PC-3 (cell line): Measurements from ENCODE around the gene SEC61B. TPM values are rescaled to one million over a fixed set of nuclear protein-coding genes. Genes with fewer than 3 reads are reported as not detected.

Experiments used
- ATAC-seq: fragments of 200-7000 bp; cut with Tn5 transposase; 2 replicates; pipeline ENCODE4 v1.9.1; 2020; ENCODE audit warnings: mild to moderate bottlenecking, moderate library complexity
- BruUV-seq: library from RNA; stranded (reverse); fragments of 400-500 nt; replicated peaks from 2 replicates; lab custom pipeline; 2021; lab: Mats Ljungman, UMichigan
- CTCF ChIA-PET: fragments of 300-600 bp; sonication (Branson Sonifier 250); formaldehyde crosslinking; loops from one replicate; lab custom pipeline; 2022; ENCODE audit warnings: antibody characterized with exemption; lab: Charles Lee
- POLR2A ChIA-PET: fragments of 300-600 bp; sonication (Branson Sonifier 250); formaldehyde crosslinking; loops from one replicate; lab custom pipeline; 2022; ENCODE audit warnings: antibody characterized with exemption; ENCODE audit not compliant: unreplicated experiment; lab: Charles Lee
- DNase-seq: peaks from one replicate; pipeline ENCODE4 v3.0.0-alpha.2; 2015
- H2AFZ ChIP-seq: fragments of 300-600 bp; sonication (generic); 2 replicates; pipeline ENCODE4 v1.6.0; 2016; ENCODE audit warnings: antibody characterized with exemption, low read length
- H3F3A ChIP-seq: fragments of 300-600 bp; sonication (generic); one replicate; pipeline ENCODE4 v1.6.0; 2017; ENCODE audit warnings: antibody characterized with exemption, low read length, control low read depth, mild to moderate bottlenecking; ENCODE audit not compliant: unreplicated experiment
- H3K27ac ChIP-seq: fragments of 300-600 bp; sonication (generic); 2 replicates; pipeline ENCODE4 v1.5.1; 2016; ENCODE audit warnings: mild to moderate bottlenecking, low read length
- H3K27me3 ChIP-seq: fragments of 300-600 bp; sonication (generic); 2 replicates; pipeline ENCODE4 v1.6.1; 2016; ENCODE audit warnings: low read length, mixed read lengths
- H3K36me3 ChIP-seq: fragments of 300-600 bp; sonication (generic); 2 replicates; pipeline ENCODE4 v1.6.1; 2016; ENCODE audit warnings: low read depth, mixed run types, low read length, mixed read lengths
- H3K4me1 ChIP-seq: fragments of 300-600 bp; sonication (generic); 2 replicates; pipeline ENCODE4 v1.5.1; 2016; ENCODE audit warnings: low read length; ENCODE audit not compliant: insufficient read depth
- H3K4me2 ChIP-seq: fragments of 300-600 bp; sonication (generic); 2 replicates; pipeline ENCODE4 v1.6.0; 2016; ENCODE audit warnings: low read length
- H3K4me3 ChIP-seq: fragments of 300-600 bp; sonication (generic); 2 replicates; pipeline ENCODE4 v1.5.1; 2016; ENCODE audit warnings: mild to moderate bottlenecking, low read length, mixed read lengths
- H3K79me2 ChIP-seq: fragments of 300-600 bp; sonication (generic); 2 replicates; pipeline ENCODE4 v1.6.1; 2017; ENCODE audit warnings: low read length, mixed read lengths
- H3K9ac ChIP-seq: fragments of 300-600 bp; sonication (generic); 2 replicates; pipeline ENCODE4 v1.6.0; 2016; ENCODE audit warnings: mild to moderate bottlenecking, low read length
- H3K9me2 ChIP-seq: fragments of 300-600 bp; sonication (generic); replicated peaks from 2 replicates; pipeline ENCODE4 v1.6.1; 2016; ENCODE audit warnings: mixed run types, low read length, mixed read lengths
- H3K9me3 ChIP-seq: fragments of 300-600 bp; sonication (generic); 2 replicates; pipeline ENCODE4 v1.6.1; 2016; ENCODE audit warnings: low read length, mixed read lengths
- H4K20me1 ChIP-seq: fragments of 300-600 bp; sonication (generic); 2 replicates; pipeline ENCODE4 v1.6.1; 2016; ENCODE audit warnings: low read length, mixed read lengths
- CTCF ChIP-seq: fragments of 300-600 bp; sonication (generic); conservative IDR thresholded peaks from 2 replicates; pipeline ENCODE4 v1.5.1; 2017; ENCODE audit warnings: antibody characterized with exemption, low read depth, mild to moderate bottlenecking, low read length
- EZH2 ChIP-seq: fragments of 300-600 bp; sonication (generic); IDR thresholded peaks from one replicate; pipeline ENCODE4 v1.6.1; 2017; ENCODE audit warnings: antibody characterized with exemption, mild to moderate bottlenecking, low read length; ENCODE audit not compliant: unreplicated experiment
- EZH2phosphoT487 ChIP-seq: fragments of 300-600 bp; sonication (generic); IDR thresholded peaks from 2 replicates; pipeline ENCODE4 v1.6.1; 2018; ENCODE audit warnings: mild to moderate bottlenecking, antibody characterized with exemption, low read length, borderline replicate concordance
- intact Hi-C: fragments of 100-400 bp; cut with micrococcal nuclease; formaldehyde crosslinking; loops from 2 replicates; pipeline ENCODE4 v1.9.0; 2023
- total RNA-seq: library from RNA; depleted of rRNA; stranded (reverse); fragments of >200 nt; gene quantifications from 2 replicates; pipeline ENCODE4 v1.2.3, GENCODE V29; 2014

The SEC61B gene
- total RNA-seq, 1 experiment from 2014 or later = 107 TPM

- peak overlapping the region; percentile 77 for H2AFZ ChIP-seq
- no TSS peak for BruUV-seq
- no peaks in the 10 kb centered on the region for H3K9me2 ChIP-seq
- H3K4me1 ChIP-seq = peaks cover 11% of the 10 kb centered on the region; the same call in 1 of the 2 replicates
- peak overlapping the region; percentile 94 for H3K4me3 ChIP-seq
- H3K9ac ChIP-seq = peak overlapping the region; percentile 98
- TF ChIP-seq EZH2 (no peak), CTCF (no peak), EZH2phosphoT487 (no peak)
- peak overlapping the region; percentile 82 for H3K27ac ChIP-seq
- CTCF ChIA-PET = interaction anchor here (0.6 kb wide), 1 partner anchor 668 kb away, joined by 3 read pairs; no protein-coding TSS in a partner anchor
- peak overlapping the region; percentile 95 for H3K4me2 ChIP-seq
- intact Hi-C loops = loop anchor here (5.0 kb wide), 1 partner anchor 601 kb away; the partner anchor contains the start of gene NR4A3
- H4K20me1 ChIP-seq = peaks cover 18% of the 10 kb centered on the region
- H3K36me3 ChIP-seq = peaks cover 23% of the 10 kb centered on the region
- POLR2A ChIA-PET = no interaction called here
- H3K27me3 ChIP-seq = no peaks in the 10 kb centered on the region
- DNase-seq (no peak), ATAC-seq (no peak)
- no peaks in the 10 kb centered on the region for H3F3A ChIP-seq
- H3K79me2 ChIP-seq = peaks cover 89% of the 10 kb centered on the region
- no peaks in the 10 kb centered on the region for H3K9me3 ChIP-seq
Measured at GRCh38 chr9:99221266-99221620, 839 bp upstream of the SEC61B start.

GRCh38 chr9:99222416-99223270, 561 bp downstream of the SEC61B start:
- ATAC-seq (peak; percentile 32), DNase-seq (no peak)
- POLR2A ChIA-PET = no interaction called here
- Histone ChIP-seq H3K27me3 (no peaks in the 10 kb centered on the region), H3K79me2 (peaks cover 84% of the 10 kb centered on the region), H3K4me3 (peak overlapping the region; percentile 94), H3K9me3 (no peaks in the 10 kb centered on the region), H3K9ac (peak overlapping the region; percentile 98), H3K4me2 (peak overlapping the region; percentile 95), H3K9me2 (no peaks in the 10 kb centered on the region), H3K36me3 (peaks cover 26% of the 10 kb centered on the region), H4K20me1 (peaks cover 18% of the 10 kb centered on the region), H3K27ac (peak overlapping the region; percentile 82), H3F3A (no peaks in the 10 kb centered on the region), H3K4me1 (peaks cover 11% of the 10 kb centered on the region; the same call in 1 of the 2 replicates), H2AFZ (peak overlapping the region; percentile 77)
- CTCF ChIA-PET = interaction anchor here (0.6 kb wide), 1 partner anchor 80 kb away, joined by 3 read pairs; no protein-coding TSS in a partner anchor
- intact Hi-C loops = loop anchor here (5.0 kb wide), 1 partner anchor 600 kb away; the partner anchor contains the start of gene NR4A3
- TSS peak; percentile 64 for BruUV-seq
- TF ChIP-seq CTCF (no peak), EZH2phosphoT487 (no peak), EZH2 (no peak)
